ENCODE results near the gene C3orf18. TPM values are rescaled to one million over a fixed set of nuclear protein-coding genes. Genes with fewer than 3 reads are reported as not detected.

Gene C3orf18
- total and polyA plus RNA-seq, 9 of the 15 experiments (the other 6 are each of a cell fraction or from before 2014, with no cell fraction given): 0.01 to 2.3 (median 0.94) TPM

DNA sequence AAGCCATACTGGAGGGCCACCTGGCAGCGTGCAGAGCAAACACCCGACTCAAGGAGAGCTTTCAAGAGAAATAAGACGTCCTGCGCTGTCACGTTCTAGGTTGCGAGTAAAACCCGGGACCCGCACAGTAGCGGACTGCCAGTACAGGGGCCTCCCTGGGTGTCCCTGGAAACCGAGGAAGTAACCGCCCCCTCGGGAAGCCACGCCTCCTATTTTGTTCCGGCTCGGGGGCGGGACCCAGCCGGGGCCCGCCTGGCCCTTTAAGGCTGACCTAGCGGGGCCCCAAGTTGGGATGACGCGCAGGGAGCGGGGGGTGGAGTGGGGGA lies 49.2 kb upstream of the C3orf18 start:
- Histone ChIP-seq H3K27me3 (ENCODE audit: control insufficient read depth in 2 of 2, insufficient read depth in 2 of 2, low read length in 2 of 2) (no peaks in the 10 kb centered on the region), H3K9ac (ENCODE audit: insufficient read depth in 1 of 2, low read depth in 2 of 2, low read length in 2 of 2) (peak overlapping the region; percentile 22 to 82; a peak in 2 of 4 replicates), H3K9me1 (ENCODE audit: control insufficient read depth, insufficient read depth, low read length) (no peaks in the 10 kb centered on the region), H3K9me3 (replicated peaks; ENCODE audit: control insufficient read depth, insufficient read depth, low read depth, low read length) (no peaks in the 10 kb centered on the region), H3K36me3 (ENCODE audit: control insufficient read depth, insufficient read depth, low read length) (peaks cover 20% of the 10 kb centered on the region; the same call in 2 of the 3 replicates), H2AFZ (ENCODE audit: low read depth, low read length) (peak overlapping the region; percentile 77), H3K4me2 (ENCODE audit: insufficient read depth, low read length) (peak overlapping the region; percentile 79), H3K4me1 (replicated peaks in 1 of 2; ENCODE audit: control insufficient read depth in 2 of 2, insufficient read depth in 2 of 2, low read length in 2 of 2) (peaks cover 24 to 39% of the 10 kb centered on the region in 2 experiments; a peak in 4 of 5 replicates), H4K20me1 (replicated peaks; ENCODE audit: control insufficient read depth, insufficient read depth, low read length) (peaks cover 8% of the 10 kb centered on the region; the same call in 1 of the 2 replicates), H3K4me3 (peak overlapping the region; percentile 72), H3K27ac (ENCODE audit: extremely low read depth, low read depth, low read length) (peak overlapping the region; percentile 42; the same call in 2 of the 3 replicates), H3K79me2 (ENCODE audit: control insufficient read depth, insufficient read depth, low read length) (peaks cover 54% of the 10 kb centered on the region)
- no TSS peak for BruUV-seq (replicated peaks)
- CTCF ChIA-PET (ENCODE audit: low intra/inter-chr PET ratio): interaction anchor here (0.9 to 5.4 kb wide), 3 partner anchors 16 to 100 kb away, joined by 3 to 56 read pairs (median 3); no protein-coding TSS in a partner anchor
- intact Hi-C loops (cut with micrococcal nuclease): loop anchor here (1.0 to 10.0 kb wide), 2 partner anchors 36 to 768 kb away; partner anchors contain the start of gene MANF
- WGBS (ENCODE audit: insufficient coverage, low coverage, missing lambda C conversion rate): 2% methylated on average over 10 of the region's 22 CpGs
- peak; percentile 73 for ATAC-seq
- in situ Hi-C loops (cut with MboI): loop anchor here (5.0 kb wide), 1 partner anchor 761 kb away; no protein-coding TSS in a partner anchor
- no peak for FAIRE-seq
- peak; percentile 90 to 95 (median 92) for DNase-seq (ENCODE audit: extremely low read depth in 1 of 4, low spot score in 3 of 4)
- POLR2A ChIA-PET: interaction anchor here (1.0 to 1.2 kb wide), 2 partner anchors 15 to 26 kb away, joined by 4 to 6 read pairs; no protein-coding TSS in a partner anchor
- TF ChIP-seq HOXB6 (CRISPR knock-in tag; IDR thresholded peaks at IDR 0.05; ENCODE audit: borderline replicate concordance) (no peak), MEF2D (tag; conservative IDR thresholded peaks at IDR 0.05; ENCODE audit: low read depth) (no peak), MXI1 (IDR thresholded peaks at IDR 0.05; ENCODE audit: low read depth, low read length) (no peak), POLR2AphosphoS2 (IDR thresholded peaks at IDR 0.05; ENCODE audit: low read length) (no peak), NFIC (IDR thresholded peaks at IDR 0.05) (no peak), NCOR1 (IDR thresholded peaks at IDR 0.05) (no peak), KDM4B (IDR thresholded peaks at IDR 0.05; ENCODE audit: borderline replicate concordance in 2 of 2, low read depth in 1 of 2) (peak in 1 of 2 experiments; percentile 75; a peak in 1 of 4 replicates), HMGN3 (IDR thresholded peaks at IDR 0.05; ENCODE audit: borderline replicate concordance, extremely low read depth, insufficient read length, low read depth, low read length) (peak; percentile 64), CREB1 (IDR thresholded peaks at IDR 0.05) (peak; percentile 55; the same call in 1 of the 2 replicates), CREB1 (CRISPR knock-in tag; IDR thresholded peaks at IDR 0.05) (peak; percentile 63), CHCHD3 (CRISPR knock-in tag; IDR thresholded peaks at IDR 0.05) (no peak), TARDBP (IDR thresholded peaks at IDR 0.05) (no peak)
- TF ChIP-seq, protein P1, sequence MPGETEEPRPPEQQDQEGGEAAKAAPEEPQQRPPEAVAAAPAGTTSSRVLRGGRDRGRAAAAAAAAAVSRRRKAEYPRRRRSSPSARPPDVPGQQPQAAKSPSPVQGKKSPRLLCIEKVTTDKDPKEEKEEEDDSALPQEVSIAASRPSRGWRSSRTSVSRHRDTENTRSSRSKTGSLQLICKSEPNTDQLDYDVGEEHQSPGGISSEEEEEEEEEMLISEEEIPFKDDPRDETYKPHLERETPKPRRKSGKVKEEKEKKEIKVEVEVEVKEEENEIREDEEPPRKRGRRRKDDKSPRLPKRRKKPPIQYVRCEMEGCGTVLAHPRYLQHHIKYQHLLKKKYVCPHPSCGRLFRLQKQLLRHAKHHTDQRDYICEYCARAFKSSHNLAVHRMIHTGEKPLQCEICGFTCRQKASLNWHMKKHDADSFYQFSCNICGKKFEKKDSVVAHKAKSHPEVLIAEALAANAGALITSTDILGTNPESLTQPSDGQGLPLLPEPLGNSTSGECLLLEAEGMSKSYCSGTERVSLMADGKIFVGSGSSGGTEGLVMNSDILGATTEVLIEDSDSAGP (CRISPR knock-in tag; IDR thresholded peaks at IDR 0.05): peak; percentile 83
- TF ChIP-seq, protein P2, sequence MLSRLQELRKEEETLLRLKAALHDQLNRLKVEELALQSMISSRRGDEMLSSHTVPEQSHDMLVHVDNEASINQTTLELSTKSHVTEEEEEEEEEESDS (CRISPR knock-in tag; IDR thresholded peaks at IDR 0.05): no peak
- TF ChIP-seq, protein P3, sequence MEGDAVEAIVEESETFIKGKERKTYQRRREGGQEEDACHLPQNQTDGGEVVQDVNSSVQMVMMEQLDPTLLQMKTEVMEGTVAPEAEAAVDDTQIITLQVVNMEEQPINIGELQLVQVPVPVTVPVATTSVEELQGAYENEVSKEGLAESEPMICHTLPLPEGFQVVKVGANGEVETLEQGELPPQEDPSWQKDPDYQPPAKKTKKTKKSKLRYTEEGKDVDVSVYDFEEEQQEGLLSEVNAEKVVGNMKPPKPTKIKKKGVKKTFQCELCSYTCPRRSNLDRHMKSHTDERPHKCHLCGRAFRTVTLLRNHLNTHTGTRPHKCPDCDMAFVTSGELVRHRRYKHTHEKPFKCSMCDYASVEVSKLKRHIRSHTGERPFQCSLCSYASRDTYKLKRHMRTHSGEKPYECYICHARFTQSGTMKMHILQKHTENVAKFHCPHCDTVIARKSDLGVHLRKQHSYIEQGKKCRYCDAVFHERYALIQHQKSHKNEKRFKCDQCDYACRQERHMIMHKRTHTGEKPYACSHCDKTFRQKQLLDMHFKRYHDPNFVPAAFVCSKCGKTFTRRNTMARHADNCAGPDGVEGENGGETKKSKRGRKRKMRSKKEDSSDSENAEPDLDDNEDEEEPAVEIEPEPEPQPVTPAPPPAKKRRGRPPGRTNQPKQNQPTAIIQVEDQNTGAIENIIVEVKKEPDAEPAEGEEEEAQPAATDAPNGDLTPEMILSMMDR (IDR thresholded peaks at IDR 0.05 in 2 of 3, conservative IDR thresholded peaks at IDR 0.05 in 1 of 3; ENCODE audit: insufficient read depth in 2 of 3, low read depth in 1 of 3, low read length in 3 of 3): peak in 1 of 3 experiments; percentile 4; a peak in 1 of 6 replicates
- TF ChIP-seq, protein P4, sequence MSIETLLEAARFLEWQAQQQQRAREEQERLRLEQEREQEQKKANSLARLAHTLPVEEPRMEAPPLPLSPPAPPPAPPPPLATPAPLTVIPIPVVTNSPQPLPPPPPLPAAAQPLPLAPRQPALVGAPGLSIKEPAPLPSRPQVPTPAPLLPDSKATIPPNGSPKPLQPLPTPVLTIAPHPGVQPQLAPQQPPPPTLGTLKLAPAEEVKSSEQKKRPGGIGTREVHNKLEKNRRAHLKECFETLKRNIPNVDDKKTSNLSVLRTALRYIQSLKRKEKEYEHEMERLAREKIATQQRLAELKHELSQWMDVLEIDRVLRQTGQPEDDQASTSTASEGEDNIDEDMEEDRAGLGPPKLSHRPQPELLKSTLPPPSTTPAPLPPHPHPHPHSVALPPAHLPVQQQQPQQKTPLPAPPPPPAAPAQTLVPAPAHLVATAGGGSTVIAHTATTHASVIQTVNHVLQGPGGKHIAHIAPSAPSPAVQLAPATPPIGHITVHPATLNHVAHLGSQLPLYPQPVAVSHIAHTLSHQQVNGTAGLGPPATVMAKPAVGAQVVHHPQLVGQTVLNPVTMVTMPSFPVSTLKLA (conservative IDR thresholded peaks at IDR 0.05): 0 out of 4 replicates have a peak, but pooled peaks of 1 of the 2 experiments have one; percentile 9
